ENCODE results near the gene TXNDC16. TPM values are rescaled to one million over a fixed set of nuclear protein-coding genes. Genes with fewer than 3 reads are reported as not detected.

TXNDC16 gene
- total RNA-seq, 2 experiments from 2014 or later: 21.6 to 26.5 TPM

DNA sequence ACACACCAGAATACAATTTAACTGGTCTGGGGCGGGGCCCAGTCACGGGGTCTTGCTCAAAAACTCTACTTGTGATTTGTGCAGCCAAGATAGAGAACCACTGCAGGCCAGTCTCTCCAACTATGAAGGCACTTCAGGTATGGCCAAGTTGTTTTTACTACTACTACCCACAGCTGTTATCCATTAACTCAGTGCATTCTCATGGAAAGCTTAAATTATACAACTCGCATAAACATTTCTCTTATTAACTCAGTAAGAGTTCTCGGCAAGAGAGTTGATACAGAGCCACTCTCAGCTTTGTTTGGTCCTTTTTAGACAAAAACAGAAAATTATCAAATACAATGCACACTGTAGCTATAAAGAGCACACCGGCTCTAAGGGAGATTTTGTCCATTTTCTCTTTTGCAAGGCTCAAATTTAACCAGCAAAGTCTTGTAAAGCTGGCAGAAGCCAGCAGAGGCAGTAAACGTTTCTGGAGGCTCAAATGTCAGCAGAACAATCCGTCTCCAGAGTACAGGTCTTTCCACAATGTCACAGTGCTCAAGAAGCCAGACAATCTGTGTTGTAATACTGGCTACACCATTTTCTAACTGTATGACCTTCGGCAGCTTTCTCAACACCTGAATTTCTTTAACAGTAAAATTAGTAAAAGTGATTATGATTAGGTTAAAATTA, 152.2 kb downstream of the TXNDC16 start:
- Histone ChIP-seq H3K9me3 (ENCODE audit: low read length) (no peaks in the 10 kb centered on the region), H3K4me3 (ENCODE audit: low read depth, low read length, poor library complexity, severe bottlenecking) (no peak overlapping the region), H3K36me3 (ENCODE audit: insufficient read depth, low read length) (no peaks in the 10 kb centered on the region), H3K4me1 (ENCODE audit: insufficient read depth, low read length, poor library complexity, severe bottlenecking) (no peaks in the 10 kb centered on the region), H3K4me2 (ENCODE audit: low read length) (no peak overlapping the region), H4K20me1 (ENCODE audit: insufficient read depth, low read length) (no peaks in the 10 kb centered on the region), H3K27ac (ENCODE audit: low read depth, low read length, poor library complexity, severe bottlenecking) (no peak overlapping the region), H3K9me2 (ENCODE audit: insufficient read depth, low read length) (no peaks in the 10 kb centered on the region), H3K79me2 (ENCODE audit: insufficient read depth, low read depth, low read length) (no peaks in the 10 kb centered on the region), H2AFZ (ENCODE audit: low read length) (no peak overlapping the region)
- intact Hi-C loops (cut with micrococcal nuclease; ENCODE audit: unreplicated experiment): no loop called here
- BruUV-seq (replicated peaks): no TSS peak
- DNase-seq (ENCODE audit: low spot score): no peak
- POLR2A ChIA-PET: interaction anchor here (1.0 to 1.4 kb wide), 2 partner anchors 12 to 43 kb away, joined by 3 to 4 read pairs; no protein-coding TSS in a partner anchor
- no peak for TF ChIP-seq EZH2phosphoT487 (IDR thresholded peaks at IDR 0.05; ENCODE audit: borderline replicate concordance, low read depth, low read length)
- TF ChIP-seq, protein P1, sequence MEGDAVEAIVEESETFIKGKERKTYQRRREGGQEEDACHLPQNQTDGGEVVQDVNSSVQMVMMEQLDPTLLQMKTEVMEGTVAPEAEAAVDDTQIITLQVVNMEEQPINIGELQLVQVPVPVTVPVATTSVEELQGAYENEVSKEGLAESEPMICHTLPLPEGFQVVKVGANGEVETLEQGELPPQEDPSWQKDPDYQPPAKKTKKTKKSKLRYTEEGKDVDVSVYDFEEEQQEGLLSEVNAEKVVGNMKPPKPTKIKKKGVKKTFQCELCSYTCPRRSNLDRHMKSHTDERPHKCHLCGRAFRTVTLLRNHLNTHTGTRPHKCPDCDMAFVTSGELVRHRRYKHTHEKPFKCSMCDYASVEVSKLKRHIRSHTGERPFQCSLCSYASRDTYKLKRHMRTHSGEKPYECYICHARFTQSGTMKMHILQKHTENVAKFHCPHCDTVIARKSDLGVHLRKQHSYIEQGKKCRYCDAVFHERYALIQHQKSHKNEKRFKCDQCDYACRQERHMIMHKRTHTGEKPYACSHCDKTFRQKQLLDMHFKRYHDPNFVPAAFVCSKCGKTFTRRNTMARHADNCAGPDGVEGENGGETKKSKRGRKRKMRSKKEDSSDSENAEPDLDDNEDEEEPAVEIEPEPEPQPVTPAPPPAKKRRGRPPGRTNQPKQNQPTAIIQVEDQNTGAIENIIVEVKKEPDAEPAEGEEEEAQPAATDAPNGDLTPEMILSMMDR (conservative IDR thresholded peaks at IDR 0.05; ENCODE audit: low read length): no peak
- CTCF ChIA-PET (ENCODE audit: unreplicated experiment): no interaction called here

- H3K4me3 ChIP-seq (ENCODE audit: low read depth, low read length, poor library complexity, severe bottlenecking): no peak overlapping the region
- no peaks in the 10 kb centered on the region for H3K9me3 ChIP-seq (ENCODE audit: low read length)
- H3K4me2 ChIP-seq (ENCODE audit: low read length): no peak overlapping the region
- H2AFZ ChIP-seq (ENCODE audit: low read length): no peak overlapping the region
- no peaks in the 10 kb centered on the region for H3K79me2 ChIP-seq (ENCODE audit: insufficient read depth, low read depth, low read length)
- no peak for DNase-seq (ENCODE audit: low spot score)
- H3K27ac ChIP-seq (ENCODE audit: low read depth, low read length, poor library complexity, severe bottlenecking): no peak overlapping the region
- intact Hi-C loops (cut with micrococcal nuclease; ENCODE audit: unreplicated experiment): no loop called here
- no peaks in the 10 kb centered on the region for H3K4me1 ChIP-seq (ENCODE audit: insufficient read depth, low read length, poor library complexity, severe bottlenecking)
- TF ChIP-seq, protein P1 (conservative IDR thresholded peaks at IDR 0.05; ENCODE audit: low read length): no peak
- TF ChIP-seq EZH2phosphoT487 (IDR thresholded peaks at IDR 0.05; ENCODE audit: borderline replicate concordance, low read depth, low read length): no peak
- POLR2A ChIA-PET: no interaction called here
- no peaks in the 10 kb centered on the region for H3K9me2 ChIP-seq (ENCODE audit: insufficient read depth, low read length)
- CTCF ChIA-PET (ENCODE audit: unreplicated experiment): no interaction called here
- no TSS peak for BruUV-seq (replicated peaks)
- no peaks in the 10 kb centered on the region for H3K36me3 ChIP-seq (ENCODE audit: insufficient read depth, low read length)
- no peaks in the 10 kb centered on the region for H4K20me1 ChIP-seq (ENCODE audit: insufficient read depth, low read length)
Observed at GRCh38 chr14:52399104-52399503, 153.2 kb downstream of the TXNDC16 start.

DNA sequence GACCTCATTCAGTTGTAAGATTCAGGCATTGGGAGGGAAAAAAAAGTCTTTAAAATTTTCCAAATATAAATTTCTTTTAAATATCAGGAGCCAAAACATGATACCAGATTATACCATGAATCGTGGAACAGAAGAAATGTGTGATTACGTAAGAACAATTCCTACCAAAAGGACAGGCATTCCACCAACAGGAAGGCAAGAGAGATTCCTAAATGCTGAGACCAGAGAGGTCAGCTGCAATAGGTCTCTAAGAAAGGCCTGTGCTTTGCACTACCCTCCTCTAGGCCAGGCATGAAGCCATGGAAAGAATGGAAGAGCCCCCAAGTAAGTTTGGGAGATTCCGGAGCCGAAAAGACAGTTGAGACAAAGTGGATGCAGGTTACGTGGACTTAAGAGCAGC, 154.5 kb downstream of the TXNDC16 start:
- no peak overlapping the region for H3K4me2 ChIP-seq (ENCODE audit: low read length)
- BruUV-seq (replicated peaks): no TSS peak
- H3K4me3 ChIP-seq (ENCODE audit: low read depth, low read length, poor library complexity, severe bottlenecking): no peak overlapping the region
- TF ChIP-seq EZH2phosphoT487 (IDR thresholded peaks at IDR 0.05; ENCODE audit: borderline replicate concordance, low read depth, low read length): no peak
- TF ChIP-seq, protein P1 (conservative IDR thresholded peaks at IDR 0.05; ENCODE audit: low read length): no peak
- no peaks in the 10 kb centered on the region for H3K9me3 ChIP-seq (ENCODE audit: low read length)
- no peaks in the 10 kb centered on the region for H4K20me1 ChIP-seq (ENCODE audit: insufficient read depth, low read length)
- CTCF ChIA-PET (ENCODE audit: unreplicated experiment): no interaction called here
- H3K4me1 ChIP-seq (ENCODE audit: insufficient read depth, low read length, poor library complexity, severe bottlenecking): no peaks in the 10 kb centered on the region
- H3K36me3 ChIP-seq (ENCODE audit: insufficient read depth, low read length): no peaks in the 10 kb centered on the region
- no peaks in the 10 kb centered on the region for H3K79me2 ChIP-seq (ENCODE audit: insufficient read depth, low read depth, low read length)
- intact Hi-C loops (cut with micrococcal nuclease; ENCODE audit: unreplicated experiment): no loop called here
- no peak for DNase-seq (ENCODE audit: low spot score)
- H3K27ac ChIP-seq (ENCODE audit: low read depth, low read length, poor library complexity, severe bottlenecking): no peak overlapping the region
- POLR2A ChIA-PET: interaction anchor here (0.6 to 1.2 kb wide), 2 partner anchors 8 to 92 kb away, joined by 4 to 6 read pairs; no protein-coding TSS in a partner anchor
- no peak overlapping the region for H2AFZ ChIP-seq (ENCODE audit: low read length)
- H3K9me2 ChIP-seq (ENCODE audit: insufficient read depth, low read length): no peaks in the 10 kb centered on the region

All from OCI-LY7 (cell line).